Hepatic stellate cell (primary cell): ENCODE results near the gene ALMS1.
"Not testable (repeated sequence)": the region's sequence is repeated elsewhere in the genome, so short reads cannot be mapped to it uniquely, and the experiment has no call there.

Source experiments
- DNase-seq: peaks from one replicate; pipeline ENCODE4 v3.0.0; 2011; ENCODE audit warnings: low spot score

ALMS1 gene, protein sequence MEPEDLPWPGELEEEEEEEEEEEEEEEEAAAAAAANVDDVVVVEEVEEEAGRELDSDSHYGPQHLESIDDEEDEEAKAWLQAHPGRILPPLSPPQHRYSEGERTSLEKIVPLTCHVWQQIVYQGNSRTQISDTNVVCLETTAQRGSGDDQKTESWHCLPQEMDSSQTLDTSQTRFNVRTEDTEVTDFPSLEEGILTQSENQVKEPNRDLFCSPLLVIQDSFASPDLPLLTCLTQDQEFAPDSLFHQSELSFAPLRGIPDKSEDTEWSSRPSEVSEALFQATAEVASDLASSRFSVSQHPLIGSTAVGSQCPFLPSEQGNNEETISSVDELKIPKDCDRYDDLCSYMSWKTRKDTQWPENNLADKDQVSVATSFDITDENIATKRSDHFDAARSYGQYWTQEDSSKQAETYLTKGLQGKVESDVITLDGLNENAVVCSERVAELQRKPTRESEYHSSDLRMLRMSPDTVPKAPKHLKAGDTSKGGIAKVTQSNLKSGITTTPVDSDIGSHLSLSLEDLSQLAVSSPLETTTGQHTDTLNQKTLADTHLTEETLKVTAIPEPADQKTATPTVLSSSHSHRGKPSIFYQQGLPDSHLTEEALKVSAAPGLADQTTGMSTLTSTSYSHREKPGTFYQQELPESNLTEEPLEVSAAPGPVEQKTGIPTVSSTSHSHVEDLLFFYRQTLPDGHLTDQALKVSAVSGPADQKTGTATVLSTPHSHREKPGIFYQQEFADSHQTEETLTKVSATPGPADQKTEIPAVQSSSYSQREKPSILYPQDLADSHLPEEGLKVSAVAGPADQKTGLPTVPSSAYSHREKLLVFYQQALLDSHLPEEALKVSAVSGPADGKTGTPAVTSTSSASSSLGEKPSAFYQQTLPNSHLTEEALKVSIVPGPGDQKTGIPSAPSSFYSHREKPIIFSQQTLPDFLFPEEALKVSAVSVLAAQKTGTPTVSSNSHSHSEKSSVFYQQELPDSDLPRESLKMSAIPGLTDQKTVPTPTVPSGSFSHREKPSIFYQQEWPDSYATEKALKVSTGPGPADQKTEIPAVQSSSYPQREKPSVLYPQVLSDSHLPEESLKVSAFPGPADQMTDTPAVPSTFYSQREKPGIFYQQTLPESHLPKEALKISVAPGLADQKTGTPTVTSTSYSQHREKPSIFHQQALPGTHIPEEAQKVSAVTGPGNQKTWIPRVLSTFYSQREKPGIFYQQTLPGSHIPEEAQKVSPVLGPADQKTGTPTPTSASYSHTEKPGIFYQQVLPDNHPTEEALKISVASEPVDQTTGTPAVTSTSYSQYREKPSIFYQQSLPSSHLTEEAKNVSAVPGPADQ (N-terminal part only)

DNA sequence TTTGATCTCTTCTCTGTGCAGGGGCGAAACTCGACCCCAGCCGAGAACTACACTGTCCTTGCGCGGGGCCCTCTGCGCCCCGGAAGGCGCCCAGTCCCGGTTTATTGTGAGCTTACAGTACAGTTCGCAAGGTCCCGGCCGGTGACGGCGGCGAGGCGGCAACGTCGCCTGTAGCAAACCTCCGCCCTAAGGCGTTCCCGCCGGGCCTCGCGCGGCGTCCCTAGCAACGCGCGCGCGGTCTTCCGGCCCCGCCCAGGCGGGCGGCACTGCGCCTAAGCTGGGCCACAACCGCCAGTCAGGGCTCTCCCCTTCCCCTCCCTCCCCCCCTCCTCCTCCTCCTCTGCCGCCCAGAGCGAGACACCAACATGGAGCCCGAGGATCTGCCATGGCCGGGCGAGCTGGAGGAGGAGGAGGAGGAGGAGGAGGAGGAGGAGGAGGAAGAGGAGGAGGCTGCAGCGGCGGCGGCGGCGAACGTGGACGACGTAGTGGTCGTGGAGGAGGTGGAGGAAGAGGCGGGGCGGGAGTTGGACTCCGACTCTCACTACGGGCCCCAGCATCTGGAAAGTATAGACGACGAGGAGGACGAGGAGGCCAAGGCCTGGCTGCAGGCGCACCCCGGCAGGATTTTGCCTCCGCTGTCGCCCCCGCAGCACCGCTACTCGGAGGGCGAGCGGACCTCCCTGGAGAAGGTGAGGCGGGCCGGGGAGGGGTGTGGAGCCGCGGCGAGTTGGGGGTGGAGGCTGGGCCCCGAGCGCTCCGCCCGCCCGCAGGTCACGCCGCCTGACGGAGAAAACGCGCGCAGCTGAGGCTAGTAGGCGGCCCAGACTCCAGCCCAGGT, at the start of gene ALMS1:
Gene ALMS1 (plus strand): TSS at position 333 of the 838 bp plus-strand sequence. CDS start 33 bp downstream, at position 366.
- peak; percentile 86 for DNase-seq

DNA sequence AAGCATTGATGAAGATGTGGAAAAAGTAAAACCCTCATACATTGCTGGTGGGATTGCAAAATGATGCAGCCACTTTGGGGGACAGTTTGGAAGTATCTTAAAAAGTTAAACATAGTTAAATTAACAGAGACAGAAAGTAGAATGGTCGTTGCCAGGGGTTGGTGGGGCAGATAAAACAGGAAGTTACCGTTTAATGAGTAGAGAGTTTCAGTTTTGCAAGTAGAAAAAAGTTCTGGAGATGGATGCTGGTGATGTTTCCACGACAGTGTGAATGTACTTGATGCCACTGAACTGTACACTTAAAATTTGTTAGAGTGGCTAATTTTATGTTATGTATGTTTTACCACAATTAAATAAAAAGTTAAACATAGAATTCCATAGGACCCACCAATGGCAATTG, 47.8 kb upstream of the ALMS1 start:
- DNase-seq = no peak

DNA sequence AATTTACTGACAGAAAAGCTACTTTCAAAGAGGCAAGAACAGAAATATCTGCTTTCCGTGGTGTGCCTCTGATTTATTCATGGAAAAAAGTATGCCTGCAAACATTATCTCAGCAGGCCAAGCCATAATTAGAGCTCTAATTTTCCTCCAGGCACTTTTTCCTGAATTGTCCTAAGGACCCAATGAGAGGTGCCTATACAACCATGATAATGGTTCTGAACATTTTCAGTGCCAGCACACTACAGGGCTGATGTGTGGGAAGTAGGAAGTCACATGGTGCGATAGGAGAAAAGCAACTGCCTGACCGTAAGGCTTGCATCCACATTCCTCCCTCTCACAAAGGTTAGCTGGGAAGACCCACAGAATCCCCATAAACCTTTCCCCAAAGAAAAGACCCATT, 46.4 kb upstream of the ALMS1 start:
- no peak for DNase-seq

DNA sequence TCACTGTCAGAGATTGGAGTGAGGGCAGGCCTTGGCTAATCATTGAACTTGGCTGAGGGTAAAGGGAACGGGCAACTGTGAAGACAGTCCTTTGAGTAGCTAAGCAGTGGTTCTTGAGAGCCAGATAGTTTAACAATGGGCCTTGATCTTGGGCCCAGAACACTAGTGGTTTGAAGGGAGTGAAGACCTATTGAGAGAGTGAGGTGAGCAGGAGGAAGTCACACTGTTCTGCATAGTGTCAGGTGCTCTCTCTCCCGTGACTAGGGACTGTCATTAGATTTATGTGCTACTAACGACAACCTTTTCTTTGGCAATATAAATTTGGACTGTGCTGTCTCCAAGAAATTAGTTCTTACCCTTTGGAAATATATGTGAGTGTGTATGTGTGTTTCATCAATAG, 44.6 kb upstream of the ALMS1 start:
- no peak for DNase-seq

DNA sequence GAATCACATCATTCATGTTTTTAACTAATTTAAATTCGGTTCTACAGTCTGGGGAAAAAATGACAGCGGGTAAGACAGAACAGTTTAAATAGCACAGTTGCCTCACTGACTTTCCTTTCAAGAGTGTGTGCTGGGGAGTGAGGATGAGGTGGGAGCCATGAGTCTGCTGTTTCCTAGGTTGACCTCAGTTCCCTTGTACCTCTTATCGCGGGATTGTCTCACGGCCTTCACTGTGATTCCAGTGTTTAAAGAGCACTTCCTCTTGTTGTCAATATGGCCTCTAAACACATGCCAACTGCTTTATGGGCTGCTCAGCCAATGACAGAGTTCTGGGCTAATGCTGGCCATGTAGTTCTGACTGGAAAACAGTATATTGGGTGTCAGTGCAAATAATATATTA, 41.6 kb upstream of the ALMS1 start:
- no peak for DNase-seq

DNA sequence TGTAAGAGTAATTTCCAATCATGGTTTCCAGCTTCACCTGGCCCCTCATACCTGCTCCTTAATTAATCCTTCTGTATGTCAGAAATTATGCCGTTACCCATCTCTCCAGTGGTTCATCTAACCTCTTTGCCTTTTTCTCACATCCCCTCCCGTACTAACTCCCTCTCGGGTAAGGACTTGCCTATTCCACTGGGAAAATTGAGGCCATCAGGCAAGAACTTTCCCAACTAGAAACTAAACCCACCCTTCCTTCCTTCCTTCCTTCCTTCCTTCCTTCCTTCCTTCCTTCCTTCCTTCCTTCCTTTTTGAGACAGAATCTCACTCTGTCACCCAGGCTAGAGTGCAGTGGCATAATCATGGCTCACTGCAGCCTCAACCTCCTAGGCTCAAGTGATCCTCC, 40.9 kb upstream of the ALMS1 start:
- not testable (repeated sequence) for DNase-seq

DNA sequence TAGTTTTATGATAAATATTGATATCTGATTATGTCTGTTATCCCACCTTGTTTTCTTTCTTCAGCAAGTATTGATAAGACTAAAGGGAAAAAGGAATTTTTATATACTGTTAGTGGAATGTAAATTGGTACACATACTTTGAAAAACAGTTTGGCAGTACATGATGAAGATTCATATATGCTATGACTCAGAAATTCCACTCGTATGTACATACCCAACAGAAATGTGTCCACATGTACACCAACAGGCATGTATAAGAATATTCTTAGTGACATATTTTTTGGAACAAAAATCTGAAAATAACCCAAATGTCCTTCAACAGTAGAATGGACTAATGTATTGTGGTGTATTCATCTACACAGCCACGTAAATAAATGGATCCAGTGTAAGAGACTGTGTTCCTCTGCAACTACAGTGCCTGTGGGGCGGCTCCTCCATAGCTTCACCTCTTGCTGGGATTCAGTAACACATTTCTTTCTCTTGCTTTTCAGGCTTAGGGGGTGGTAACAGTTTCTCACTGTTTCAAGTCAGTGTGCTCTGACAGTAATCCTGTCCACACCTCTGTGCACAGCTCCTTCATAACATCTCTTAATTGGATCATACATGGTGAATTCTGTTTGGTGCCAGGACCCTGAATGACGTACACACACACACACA, 35.5 kb upstream of the ALMS1 start:
- DNase-seq = no peak

DNA sequence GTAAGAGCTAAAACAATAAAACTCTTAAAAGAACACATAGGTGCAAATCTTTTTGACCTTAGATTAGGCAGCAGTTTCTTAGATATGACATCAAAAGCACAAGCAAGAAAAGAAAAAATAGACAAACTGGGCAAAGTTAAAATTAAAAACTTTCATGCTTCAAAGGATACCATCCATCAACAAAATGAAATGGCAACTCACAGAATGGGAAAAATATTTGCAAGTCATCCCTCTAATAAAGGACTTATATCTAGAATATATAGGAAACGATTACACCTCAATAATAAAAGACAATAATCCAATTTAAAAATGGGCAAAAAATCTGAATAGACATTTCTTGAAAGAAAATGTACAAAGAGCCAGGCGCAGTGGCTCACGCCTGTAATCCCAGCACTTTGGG, 29.5 kb upstream of the ALMS1 start:
- no peak for DNase-seq

DNA sequence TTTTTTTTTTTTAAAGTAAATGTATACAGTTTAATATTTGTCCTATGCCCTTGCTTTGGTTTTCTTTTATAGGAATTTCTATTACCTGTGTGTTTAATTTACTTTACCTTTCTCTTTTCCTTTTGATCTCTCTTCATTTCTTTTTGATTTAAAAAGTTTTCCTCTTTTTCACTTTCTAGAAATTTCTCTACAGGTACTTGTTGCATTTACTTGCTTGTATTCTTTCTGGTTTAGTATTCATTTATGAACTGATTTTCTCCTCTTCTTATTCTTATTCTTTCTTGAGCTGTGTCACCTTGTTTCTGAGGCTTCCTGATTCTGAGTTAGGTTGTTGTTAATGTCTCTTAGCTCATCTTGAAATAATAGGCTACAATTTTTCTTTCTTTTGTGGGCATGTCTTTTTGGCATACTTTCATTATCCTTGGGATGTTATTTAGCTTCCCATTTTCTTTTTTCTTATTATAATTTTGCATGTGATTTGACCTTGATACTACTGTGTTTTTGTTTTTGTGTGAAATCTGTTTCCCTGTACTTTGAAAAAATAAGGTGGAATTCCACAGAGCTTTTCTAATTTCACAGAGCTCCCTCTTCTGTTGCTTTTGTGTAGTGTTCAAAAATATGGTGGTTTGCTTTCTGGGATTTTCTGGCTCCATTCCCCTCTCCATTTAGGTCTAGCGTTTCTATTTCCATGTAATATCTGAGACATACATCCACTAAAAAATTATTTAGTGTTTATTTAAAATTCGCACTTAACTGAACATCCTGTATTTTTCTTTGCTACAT, 25.5 kb upstream of the ALMS1 start:
- DNase-seq = no peak

DNA sequence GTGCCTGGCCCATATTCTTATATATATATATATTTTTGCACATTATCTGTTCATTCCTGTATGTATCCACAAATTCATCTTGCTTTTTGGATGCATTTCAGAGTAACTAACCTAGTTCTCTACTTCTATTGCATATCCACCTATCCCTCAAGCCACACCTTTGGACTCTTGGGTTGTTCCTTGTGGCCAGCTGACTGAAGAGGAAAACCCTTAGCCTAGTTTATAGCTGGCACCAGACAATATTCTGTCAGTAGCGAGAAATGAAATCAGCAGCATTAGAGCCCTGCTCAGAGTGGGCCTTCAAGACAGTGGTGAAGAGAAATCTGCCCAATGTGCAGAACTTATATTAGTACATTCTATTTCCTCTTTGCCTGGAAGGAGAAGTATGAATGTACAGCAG, 19.6 kb upstream of the ALMS1 start:
- DNase-seq = no peak

DNA sequence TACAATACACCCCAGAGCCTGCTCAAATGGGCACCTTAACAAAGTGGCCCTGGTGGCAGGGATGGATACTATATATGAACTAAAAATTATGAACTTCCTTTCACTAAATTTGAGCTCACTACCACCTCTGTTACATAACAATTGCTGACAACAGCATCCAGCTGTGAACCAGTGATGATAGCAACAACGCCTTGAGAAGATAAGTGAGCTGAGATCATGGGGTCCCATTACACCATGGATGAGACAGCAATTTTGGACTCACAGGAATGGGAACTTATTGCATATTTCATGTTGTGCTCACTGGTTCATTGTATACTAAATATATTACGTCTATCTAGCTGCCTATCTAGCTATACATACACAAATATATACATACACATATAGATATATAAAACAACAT, 16.9 kb upstream of the ALMS1 start:
- no peak for DNase-seq

DNA sequence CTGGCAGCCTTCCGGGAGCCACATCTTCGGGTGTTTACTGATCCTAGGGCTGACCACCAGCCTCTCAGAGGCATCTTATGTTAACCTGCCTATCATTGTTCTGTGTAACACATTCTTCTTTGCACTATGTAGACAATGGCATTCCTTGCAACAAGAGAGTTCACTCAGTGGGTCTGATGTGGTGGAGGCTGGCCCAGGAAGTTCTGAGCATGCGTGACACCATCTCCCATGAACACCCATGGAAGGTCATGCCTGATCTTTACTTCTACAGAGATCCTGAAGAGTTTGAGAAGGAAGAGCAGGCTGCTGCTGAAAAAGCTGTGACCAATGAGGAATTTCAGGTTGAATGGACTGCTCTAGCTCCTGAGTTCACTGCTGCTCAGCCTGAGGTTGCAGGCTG, 15.3 kb upstream of the ALMS1 start:
- DNase-seq = no peak

DNA sequence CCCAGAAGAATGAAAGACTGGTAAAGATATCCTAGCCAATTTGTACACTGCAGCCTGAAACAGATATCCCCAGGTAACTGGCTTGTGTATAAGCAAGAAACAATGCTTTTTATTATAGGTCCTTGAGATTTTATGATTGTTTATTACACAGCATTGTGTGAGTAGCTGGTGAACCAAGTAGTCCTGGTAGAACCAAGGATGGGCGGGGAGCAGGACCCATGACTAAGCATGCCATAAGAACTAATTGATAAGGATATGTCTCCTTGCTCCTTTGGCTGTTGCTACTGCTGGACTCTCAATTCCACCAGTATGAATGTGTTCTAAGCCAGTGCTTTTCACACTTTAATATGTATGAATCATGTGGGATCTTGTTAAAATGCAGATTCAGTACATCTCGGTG, 12.3 kb upstream of the ALMS1 start:
- no peak for DNase-seq

DNA sequence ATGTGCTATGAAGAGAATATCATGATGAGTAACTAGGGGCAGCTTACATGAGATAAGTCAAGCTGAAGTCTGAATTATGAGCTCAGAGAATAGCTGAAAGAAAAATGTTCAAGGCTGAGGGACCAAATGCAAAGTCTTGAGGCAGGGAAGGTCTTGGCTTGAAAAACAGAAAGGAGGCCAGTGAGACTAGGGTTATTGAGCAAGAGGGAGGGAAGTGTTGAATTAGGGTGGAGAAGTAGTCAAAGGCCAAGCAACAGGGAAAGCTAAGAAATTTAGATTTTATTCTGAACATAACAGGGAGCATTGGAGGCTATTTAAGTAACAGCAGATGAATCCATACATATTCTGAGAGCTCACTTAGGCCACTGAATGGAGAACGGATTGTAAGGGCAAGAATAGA, 11.4 kb upstream of the ALMS1 start:
- no peak for DNase-seq

DNA sequence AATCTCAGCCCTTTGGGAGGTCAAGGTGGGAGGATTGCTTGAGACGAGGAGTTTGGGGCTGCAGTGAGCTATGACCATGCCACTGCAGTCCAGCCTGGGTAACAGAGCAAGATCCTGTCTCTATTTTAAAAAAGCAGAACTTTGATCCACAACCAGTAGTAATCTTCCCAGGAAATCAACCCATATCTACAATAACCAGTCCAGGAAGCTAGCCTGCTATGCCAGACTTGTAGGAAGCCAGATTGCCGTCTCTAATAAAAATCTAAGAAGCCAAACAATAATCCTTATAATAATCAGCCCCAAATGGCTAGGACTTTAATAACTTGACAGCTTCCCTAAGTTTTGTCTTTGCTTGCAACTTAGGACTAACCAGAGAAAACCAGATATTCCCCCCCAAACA, 9.0 kb upstream of the ALMS1 start:
- no peak for DNase-seq

DNA sequence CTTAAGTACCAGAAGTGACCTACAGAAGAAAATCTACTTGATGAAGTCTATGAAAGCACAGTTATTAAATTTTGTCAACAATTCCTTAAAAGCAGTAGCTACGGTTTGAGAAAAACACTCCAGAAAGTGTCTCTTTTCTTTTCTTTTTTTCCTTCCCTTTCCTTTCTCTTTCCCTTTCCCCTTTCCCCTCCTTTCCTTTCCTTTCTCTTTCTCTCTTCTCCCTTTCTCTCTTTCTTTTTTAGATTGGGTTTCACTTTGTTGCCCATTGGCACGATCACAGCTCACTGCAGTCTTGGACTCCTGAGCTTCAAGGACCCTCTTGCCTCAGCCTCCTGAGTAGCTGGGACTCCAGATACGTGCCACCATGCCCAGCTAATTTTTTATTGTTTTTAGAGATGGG, 2.6 kb upstream of the ALMS1 start:
- no peak for DNase-seq

DNA sequence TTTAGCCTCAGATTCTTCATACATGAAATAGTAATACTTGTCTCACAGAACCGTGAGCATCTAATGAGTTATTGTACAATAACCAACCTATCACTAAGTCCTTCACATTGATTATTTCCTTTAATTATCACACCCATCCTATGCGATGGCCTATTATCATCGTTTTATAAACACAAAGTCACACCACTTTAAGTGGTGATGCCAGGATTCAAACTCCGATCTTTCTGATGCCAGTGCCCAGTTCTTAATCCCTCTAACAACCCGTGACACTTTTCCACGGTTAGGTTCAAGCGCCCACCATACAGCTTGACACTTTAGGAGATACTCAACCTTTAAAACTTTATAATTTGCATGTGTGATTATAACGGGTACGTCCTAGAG, 523 bp upstream of the ALMS1 start:
- DNase-seq = no peak

DNA sequence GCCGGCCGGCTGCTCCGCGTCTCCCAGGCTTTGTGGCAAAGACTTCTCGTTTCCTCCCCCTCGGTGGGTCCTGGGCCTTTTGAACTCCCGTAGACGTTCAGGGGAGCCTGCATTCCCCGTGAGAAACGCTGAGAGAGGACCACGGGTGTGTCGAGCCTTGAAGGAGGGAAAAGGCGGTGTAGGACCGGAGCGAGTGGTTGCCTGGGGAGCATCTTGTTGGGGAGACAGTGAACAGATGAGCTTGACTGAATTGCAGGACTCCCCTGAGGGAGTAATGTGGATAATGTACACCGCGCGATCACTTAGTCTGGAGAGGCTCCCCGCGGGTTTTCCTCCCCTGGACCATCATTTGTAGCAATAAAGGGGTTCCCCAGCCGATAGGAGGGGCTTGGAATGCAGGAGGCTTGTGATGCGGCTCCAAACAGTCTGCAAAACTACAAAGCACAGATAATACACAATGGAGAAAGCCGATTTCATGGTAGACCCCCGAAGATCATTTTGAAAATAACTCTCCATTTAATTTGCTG, 769 bp downstream of the ALMS1 start:
- DNase-seq = no peak

DNA sequence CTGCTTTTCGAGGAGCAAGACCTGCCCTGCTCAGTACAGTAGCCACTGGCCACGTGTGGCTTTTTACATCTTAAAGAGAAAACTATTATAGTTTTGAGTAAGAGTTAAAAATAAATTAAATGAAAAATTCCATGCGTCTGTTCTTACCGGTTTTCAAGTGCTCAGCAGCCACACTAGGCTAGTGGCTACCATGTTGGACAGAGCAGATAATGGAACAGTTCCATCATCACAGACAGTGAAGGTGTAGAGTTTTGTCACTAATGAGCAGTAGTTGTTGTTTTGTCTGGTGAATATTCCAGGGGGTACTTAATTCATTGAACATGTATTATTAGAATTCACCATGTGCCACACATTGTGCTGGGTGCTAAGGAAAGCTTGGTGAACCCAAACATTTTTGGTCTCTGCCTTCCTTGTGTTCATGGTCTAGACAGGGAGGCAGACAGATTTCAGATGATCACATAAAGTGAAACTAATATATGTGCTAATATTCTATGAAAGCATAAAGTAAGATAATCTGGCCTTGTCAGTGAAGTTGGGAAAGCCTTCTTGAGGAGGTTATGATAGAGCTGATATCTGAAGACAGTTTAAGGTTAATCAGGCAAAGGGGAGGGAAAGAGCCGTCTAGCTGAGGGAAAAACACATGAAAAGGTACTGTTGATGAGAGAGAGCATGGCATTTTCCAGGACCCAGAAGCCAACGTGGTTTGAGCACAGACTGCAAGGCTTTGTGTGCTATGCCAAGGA, 1.4 kb downstream of the ALMS1 start:
- no peak for DNase-seq
